Measurements from ENCODE around the gene YDJC. TPM values are rescaled to one million over a fixed set of nuclear protein-coding genes. Genes with fewer than 3 reads are reported as not detected.
"Not testable (repeated sequence)": the region's sequence is repeated elsewhere in the genome, so short reads cannot be mapped to it uniquely, and the experiment has no call there.

The YDJC gene
- total RNA-seq, 1 donor from 2014 or later: 27.4 TPM

DNA sequence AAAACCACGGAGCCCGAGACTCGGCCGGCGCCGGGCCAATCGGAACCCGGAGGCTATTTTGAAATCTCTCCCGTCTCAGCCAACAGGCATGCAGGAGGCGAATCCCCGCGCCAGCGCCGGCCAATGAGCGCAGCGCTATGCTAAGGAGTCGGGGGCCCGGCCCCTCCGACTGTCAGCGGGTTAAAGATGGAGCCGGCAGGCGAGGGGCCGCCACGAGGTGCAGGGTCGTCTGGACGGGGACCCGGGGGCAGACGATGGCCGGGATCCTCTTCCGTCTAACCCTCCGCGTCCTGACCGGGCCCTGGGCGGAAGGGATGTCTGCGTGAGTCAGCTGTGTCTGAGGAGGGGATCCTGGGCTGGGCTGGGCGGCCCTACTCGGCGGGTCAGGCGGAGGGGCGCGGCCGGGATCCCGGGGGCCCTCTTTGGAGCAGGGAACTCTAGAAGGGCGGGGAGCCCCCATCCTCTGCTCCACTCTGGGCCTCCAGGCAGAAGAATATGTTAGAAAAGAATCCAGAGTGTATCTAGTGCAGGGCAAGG, 22.3 kb upstream of the YDJC start:
- DNase-seq (ENCODE audit: low spot score): peak; percentile 91

DNA sequence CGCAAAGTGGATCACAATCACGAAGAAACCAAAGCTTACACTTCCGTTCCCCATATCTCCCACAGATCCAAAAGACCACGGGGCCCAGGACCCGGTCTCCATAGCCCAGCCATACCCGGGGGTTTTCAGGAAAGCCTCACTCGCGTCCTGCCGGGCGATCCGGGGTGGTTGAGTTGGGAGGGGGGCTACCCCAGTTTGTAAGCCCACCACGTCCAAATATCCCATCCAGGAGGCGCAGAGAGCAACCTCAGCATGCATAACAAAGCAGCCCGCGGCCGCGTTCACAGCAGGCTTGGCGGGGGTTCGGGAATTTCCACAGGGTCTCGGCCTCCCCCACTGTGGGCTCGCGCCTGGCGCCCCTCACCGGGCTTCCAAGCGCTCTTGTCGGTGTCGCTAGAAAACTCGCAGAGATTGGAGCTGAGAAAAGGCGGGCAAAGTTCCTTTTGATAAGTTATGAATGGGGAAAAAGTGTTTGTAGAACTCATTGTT, 21.7 kb upstream of the YDJC start:
- no peak for DNase-seq (ENCODE audit: low spot score)

DNA sequence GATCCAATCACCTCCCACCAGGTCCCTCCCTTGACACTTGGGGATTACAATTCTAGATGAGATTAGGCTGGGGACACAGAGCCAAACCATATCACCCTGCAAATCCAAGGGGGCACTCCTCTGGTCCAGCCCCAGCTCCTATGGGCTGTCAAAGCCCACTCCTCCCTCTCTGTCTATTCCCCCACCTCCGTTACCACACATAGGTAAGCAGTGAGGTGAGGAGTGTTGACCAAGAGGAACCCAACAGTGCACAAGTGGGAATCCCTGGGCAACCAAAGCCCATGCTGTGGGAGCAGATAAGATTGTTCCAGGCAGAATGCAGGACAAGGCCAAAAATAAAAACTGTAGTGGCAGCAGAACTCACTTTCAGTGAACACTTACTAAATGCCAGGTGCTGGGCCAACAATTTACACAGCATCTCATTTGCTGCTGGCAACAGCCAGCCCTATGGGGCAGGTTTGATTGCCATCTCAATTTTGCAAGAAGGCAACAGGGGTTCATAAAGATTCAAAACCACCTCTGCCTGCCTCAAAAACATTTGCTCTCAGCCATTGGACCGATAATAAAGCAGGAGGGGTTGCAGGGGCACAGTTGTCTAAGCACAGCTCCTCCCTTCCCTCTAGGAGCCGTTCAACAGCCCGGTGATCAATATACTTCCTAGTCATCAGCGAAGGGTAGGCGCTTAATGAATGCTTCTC, 21.1 kb upstream of the YDJC start:
- DNase-seq (ENCODE audit: low spot score): no peak

DNA sequence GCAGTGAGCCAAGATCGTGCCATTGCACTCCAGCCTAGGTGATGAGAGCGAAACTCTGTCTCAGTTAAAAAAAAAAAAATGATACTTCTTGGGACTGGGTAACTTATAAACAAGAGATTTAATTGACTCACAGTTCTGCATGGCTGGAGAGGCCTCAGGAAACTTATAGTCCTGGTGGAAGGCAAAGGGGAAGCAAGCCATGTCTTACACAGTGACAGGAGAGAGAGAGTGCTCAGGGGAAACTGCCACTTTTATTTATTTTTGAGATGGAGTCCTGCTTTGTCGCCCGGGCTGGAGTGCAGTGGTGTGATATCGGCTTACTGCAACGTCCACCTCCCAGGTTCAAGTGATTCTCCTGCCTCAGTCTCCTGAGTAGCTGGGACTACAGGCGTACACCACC, 20.5 kb upstream of the YDJC start:
- DNase-seq (ENCODE audit: low spot score): no peak

DNA sequence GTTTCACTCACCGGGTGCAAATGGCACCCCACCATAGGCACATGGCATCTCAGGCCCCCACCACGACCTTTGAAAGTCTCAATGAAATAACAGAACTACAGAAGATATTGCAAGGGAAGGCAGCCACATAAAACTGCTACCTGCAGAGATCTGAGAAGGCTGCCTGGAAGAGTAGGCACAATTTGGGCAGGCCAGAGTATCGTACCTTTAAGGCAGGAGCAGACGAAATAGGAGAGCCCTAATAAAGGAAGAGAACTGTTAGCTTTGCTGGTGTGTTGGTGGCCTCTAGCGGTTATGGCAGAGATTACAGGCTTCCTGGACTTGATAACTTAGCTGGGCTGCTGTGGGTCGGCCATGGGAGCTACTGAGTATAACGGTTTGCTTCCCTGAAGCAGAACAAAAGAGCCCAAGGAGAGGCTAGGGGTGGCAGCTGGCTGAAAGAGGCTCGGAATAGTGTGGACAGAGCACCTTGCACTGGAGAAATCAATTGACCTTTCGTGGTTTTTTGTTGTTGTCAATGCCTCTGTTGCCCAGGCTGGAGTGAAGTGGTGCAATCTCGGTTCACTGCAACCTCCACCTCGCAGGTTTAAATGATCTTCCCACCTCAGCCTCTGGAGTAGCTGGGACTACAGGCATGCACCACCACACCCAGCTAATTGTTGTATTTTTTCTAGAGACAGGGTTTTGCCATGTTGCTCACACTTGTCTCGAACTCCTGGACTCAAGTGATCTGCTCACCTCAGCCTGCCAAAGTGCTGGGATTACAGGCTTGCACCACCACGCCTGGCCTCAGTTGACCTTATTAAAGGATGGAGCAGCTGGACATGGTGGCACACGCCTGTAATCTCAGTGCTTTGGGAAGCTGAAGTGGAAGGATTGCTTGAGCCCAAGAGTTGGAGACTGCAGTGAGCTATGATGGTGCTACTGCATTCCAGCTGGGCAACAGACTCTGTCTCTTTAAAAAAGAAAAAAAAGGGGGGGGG, 17.1 kb upstream of the YDJC start:
- peak; percentile 86 for DNase-seq (ENCODE audit: low spot score)

DNA sequence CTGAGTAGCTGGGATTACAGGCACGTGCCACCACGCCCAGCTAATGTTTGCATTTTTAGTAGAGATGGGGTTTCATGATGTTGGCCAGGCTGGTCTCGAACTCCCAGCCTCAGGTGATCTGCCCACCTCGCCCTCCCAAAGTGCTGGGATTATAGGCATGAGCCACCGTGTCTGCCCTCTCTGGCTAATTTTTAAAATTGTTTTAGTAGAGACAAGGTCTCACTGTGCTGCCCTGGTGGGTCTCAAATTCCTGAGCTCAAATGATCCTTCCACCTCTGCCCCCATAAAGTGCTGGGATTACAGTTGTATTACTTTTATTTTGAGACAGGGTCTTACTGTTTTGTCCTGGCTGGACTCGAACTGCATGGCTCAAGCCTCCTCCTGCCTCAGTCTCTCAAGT, 15.7 kb upstream of the YDJC start:
- not testable (repeated sequence) for DNase-seq (ENCODE audit: low spot score)

DNA sequence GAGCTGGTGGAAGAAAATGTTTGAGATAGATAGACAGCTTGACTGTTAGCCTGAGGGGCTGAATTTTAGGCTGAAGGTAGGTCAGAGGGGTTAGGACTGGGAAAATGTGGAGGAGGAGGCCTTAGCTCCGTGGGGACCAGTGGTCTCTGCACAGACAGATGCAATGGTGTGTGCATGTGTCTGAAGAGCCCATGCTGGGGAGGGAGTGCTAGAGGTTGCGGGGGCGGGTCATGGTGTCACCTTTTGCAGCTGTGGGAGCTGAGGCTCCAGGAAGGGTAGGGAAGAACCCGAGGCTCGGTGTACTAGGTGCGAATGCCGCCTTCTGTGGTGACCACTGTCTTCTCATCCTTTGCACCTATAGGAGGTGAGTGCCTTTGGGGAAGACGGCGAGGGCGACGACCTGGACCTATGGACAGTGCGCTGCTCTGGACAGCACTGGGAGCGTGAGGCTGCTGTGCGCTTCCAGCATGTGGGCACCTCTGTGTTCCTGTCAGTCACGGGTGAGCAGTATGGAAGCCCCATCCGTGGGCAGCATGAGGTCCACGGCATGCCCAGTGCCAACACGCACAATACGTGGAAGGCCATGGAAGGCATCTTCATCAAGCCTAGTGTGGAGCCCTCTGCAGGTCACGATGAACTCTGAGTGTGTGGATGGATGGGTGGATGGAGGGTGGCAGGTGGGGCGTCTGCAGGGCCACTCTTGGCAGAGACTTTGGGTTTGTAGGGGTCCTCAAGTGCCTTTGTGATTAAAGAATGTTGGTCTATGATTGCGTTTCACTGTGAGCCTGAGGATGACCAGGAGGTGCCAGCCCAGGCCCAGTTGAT, 13.9 kb upstream of the YDJC start:
- no peak for DNase-seq (ENCODE audit: low spot score)

DNA sequence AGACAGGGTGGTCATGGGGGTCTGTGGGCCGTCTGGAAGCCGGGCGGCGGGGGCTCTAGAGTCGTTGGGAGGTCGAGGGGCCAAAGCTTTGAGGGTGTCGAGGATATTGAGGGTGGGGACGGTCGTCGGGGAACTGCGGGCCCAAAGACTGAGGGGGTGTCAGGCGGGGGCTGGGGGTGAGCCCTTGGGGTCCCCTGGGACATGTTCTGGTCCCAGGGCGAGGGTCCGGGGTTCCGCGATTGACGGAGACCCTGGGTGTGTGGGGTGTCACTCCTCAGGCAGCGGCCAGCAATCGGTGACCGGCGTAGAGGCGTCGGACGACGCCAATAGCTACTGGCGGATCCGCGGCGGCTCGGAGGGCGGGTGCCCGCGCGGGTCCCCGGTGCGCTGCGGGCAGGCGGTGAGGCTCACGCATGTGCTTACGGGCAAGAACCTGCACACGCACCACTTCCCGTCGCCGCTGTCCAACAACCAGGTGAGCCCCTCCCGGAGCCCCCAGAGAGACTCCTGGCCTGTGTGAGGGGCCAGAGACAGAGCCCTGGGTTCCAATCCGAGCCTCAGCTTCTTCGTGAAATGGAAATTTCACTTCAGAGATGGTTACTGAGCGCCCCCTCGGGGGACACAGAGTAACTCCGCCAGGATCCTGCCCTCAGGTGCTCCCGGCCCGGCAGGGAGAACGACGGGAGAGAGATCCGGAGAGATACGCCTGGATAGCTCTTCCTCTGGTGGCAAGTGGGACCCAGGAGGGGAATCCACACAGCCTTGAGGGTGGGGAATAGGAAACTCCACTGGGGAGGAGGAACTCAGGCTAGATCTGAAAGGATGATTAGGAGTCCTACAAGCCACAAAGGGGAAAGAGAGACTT, 13.0 kb upstream of the YDJC start:
- peak; percentile 48 for DNase-seq (ENCODE audit: low spot score)

DNA sequence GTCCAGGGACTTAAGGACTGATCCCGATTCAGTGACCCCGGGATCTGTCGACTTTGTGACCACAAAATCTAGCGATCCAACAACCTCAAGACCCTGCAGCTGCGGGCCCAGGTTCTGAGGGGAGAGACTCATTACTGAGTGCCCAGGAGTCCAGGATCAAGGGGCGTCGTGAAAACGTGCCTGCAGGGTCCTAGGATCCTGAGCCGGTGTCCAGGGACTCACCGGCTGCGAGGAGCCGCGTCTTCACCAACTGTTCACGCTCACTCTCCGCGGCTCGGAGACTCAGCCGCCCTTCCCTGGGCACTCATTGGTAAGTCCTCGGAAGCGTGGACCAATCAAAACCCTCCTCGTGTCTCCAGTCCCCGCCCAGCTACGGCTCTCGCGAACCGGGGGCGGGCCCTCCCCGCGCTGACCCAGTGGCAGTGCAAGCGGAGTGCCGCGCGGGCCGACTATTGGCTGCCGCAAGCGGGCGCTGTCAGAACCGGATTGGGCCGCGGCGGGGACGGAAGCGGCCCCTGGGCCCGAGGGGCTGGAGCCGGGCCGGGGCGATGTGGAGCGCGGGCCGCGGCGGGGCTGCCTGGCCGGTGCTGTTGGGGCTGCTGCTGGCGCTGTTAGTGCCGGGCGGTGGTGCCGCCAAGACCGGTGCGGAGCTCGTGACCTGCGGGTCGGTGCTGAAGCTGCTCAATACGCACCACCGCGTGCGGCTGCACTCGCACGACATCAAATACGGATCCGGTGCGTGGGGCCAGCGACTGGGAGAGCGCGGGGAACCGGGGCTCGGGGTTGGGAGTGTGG, 12.2 kb upstream of the YDJC start, which contains the start of gene SDF2L1:
TSS of gene SDF2L1 (plus strand) at position 514 of the 795 bp plus-strand sequence. CDS start at position 549, 35 bp downstream.
- peak; percentile 99 for DNase-seq (ENCODE audit: low spot score)

DNA sequence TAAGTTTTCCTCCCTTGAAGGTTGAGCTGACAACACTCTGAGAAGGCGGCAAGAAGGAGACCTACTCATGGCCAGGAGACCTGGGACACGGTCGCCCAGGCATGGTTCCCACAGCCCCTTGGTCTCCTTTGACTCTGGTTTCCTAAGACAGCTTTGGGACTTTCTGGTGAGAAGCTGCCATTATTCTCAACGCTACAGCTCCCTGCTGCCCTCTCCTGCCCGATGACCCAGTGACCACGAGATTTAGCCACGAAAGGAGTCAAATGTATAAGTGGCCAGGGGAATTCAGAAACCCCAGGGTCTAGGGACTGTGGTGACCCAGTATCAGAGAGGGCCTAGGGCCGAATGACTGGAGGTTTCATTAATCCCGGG, 11.6 kb upstream of the YDJC start:
- no peak for DNase-seq (ENCODE audit: low spot score)

DNA sequence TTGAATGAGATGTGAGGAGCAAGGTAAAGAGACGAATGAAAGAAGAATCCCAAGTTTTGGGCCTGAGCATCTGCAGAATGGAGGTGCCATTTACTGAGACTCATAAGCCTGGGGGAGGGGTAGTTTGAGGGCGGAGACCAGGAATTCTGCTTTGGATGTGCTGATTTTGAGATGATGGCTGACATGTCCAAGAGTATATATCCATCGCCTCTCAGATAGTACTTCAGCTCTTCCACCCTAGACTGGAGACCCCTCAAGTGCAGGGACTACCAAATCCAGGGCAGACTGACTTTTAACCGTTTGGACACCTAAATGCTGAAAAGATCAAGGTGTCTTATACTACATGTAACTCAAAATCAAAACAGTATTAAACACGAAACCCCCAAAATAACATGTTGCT, 11.0 kb upstream of the YDJC start:
- DNase-seq (ENCODE audit: low spot score): no peak

DNA sequence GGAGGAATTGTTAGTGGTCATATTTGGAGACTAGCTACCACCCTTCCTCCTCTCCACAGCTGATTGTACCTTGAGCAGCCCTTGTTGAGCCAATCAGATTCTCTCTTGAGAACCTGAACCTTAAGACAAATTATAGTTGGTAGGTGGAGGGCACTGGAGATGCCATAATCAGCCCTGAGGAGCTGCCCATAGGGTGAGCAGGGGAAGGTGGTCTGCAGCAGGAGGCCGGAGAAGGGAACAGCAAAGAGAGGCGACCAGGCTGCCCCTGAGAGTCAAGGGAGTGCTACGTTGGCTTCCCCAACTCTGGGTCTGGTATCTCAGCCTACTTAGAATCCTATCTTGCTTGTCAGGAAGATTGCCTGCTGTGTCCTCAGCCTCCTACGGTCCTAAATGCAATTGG, 9.5 kb upstream of the YDJC start:
- DNase-seq (ENCODE audit: low spot score): no peak

DNA sequence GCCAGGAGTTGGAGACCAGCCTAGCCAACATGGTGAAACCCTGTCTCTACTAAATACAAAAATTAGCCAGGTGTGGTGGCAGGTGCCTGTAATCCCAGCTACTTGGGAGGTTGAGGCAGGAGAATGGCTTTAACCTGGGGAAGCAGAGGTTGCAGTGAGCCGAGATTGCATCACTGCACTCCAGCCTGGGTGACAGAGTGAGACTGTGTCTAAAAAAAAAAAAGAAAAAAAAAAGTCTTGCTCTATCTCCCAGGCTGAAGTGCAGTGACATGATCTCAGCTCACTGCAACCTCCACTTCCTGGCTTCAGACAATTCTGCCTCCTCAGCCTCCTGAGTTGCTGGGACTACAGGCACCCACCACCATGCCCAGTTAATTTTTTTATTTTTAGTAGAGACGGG, 7.6 kb upstream of the YDJC start:
- not testable (repeated sequence) for DNase-seq (ENCODE audit: low spot score)

DNA sequence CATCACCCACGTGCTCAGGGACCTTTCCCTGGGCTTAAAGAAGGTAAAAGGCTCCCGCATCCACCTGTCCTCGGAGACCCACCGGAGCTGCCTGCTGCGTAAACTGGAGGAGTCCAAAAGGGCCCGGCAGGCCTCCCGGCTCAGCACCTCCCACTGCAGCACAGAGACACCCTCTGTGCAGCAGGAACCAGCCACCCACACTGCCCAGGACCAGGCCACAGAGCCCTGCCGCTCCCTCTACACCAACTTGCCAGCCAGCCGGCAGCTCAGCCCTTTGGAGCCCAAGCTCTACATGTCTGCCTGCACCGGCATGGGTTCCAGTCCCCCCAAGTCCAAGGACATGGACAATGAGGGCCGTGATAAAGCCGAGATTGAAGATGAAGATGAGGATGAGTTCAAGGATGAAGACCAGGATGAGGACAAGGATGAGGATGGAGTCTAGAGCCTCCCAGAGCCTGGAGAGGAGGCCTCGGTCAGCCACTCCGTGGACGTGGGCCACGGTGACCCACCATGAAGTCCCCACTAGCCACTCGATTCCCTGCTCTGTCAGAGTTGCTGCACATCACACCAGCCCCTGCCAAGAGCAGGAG, 6.9 kb upstream of the YDJC start:
- no peak for DNase-seq (ENCODE audit: low spot score)

DNA sequence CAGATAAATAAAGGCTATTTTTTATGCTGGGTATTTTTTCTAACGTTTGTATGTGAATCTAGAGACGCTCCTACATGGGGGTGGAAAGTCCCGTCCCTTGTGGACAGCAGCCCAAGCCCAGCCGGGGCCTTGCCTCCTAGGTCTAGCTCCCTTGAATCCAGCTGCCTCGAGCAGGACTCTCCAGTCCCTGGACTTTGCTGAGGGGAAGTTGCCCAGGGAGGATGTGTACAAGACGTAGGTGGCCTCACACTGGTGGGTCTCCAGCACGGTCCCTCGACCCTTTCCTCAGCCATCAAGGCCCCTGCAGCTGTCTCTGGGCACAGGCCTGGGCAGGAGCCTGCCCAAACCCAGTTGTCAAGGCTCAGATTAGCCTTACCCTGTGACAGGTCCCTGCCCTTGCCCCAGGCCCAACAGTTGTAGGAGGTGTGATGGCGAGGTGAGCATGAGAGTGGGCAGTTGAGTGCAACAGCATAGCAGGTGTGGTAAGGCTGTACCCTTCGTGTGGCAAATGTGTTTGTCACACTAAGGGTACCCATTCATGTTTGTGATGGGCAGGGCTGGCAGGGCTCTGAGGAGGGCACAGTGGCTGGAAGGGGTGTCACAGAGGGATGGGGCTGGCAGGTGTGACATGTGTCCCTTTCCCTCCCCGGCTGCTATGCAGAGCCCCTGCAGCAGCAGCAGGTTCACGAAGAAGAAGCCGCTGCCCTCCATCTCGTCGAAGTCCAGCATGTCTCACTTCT, 6.1 kb upstream of the YDJC start:
- no peak for DNase-seq (ENCODE audit: low spot score)

DNA sequence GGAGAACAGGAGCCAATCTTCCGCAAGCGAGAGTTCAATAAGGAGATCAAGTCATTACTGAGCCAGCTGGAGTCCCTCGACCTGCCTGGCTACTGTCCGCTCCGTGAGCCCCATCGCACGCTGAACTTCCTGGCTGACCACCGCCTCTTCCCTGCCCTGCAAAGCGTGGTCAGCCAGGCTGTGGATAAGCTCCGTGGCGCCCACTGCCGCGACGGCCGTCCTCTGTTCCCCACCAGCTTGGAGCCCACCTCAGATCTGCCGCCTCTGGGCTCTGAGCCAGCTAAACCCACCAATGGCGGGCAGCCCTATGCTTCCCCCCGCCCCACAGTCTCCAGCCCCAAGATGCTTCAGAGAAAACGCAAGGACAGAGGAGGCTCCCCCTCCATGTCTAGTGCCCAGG, 5.0 kb upstream of the YDJC start:
- DNase-seq (ENCODE audit: low spot score): no peak

DNA sequence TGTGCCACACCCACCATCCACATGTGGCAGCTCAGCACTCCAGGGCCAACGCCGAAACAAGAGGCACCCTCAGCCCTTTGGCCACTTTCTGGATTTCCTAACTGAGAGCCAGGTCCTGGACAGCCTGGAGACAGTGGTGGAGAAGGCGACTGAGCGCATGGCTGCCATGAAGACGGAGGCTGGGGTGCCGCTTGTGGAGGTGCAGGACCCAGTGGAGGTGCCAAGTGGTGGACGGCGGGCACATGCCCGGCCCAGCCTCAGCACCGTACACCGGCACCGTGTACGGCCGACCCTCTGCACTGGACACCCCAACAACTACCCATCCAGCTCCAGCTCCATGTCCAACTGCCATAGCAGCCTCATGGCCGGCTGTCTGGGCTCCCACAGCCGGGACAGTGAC, 4.3 kb upstream of the YDJC start:
- no peak for DNase-seq (ENCODE audit: low spot score)

DNA sequence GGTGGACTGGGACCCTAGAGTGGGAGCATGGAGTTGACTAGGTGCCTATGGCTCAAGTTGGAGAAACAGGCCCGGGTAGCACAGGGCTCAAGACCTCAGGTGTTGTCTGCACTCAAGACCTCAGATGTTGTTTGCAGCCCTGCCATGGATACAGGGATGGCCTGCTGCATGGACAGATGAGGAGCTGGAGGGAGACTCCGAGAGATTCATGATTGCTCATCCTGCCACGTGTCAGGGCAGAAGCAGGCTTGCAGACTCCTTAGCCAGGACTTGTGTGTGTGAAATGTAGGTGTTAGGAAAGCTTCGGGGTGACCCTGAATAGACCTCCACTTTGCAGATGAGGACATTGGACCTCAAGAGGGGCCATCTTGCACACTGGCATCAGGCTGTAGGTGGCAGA, 3.7 kb upstream of the YDJC start:
- DNase-seq (ENCODE audit: low spot score): no peak

DNA sequence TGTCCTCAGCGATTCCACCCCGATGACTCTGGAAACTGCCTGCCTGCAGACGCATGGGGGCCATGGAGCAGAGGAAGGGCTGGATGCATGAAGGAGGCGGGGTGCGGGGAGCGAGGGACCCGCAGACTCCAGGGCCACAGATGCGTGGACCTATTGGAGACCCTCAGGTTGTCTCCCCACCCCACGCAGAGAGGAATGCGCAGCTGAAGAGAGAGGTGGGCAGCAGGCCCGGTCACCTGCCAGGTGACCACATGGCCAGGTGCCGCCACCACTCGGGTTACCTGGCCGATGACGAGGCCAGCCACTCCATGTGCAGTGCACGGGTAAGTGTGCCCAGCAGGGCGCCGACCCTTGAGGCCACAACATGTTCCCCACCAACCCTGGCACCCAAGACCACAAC, 3.1 kb upstream of the YDJC start:
- no peak for DNase-seq (ENCODE audit: low spot score)

All from mucosa of gallbladder (tissue), 1 donor.